GM23338 (cell line): ENCODE measurements around the gene ARHGEF37. TPM values are rescaled to one million over a fixed set of nuclear protein-coding genes. Genes with fewer than 3 reads are reported as not detected.

Experiments
- ATAC-seq: fragments of 200-7000 bp; cut with Tn5 transposase; 3 replicates; pipeline ENCODE4 v1.9.1; 2020
- DNase-seq: peaks from one replicate; pipeline ENCODE4 v3.0.0-alpha.2; 2015; ENCODE audit warnings: low spot score
- H2AFZ ChIP-seq: fragments of 200-600 bp; sonication (generic); 2 replicates; pipeline ENCODE4 v1.8.0; 2016; ENCODE audit warnings: antibody characterized with exemption, mild to moderate bottlenecking, moderate library complexity
- H3F3A ChIP-seq: fragments of 200-600 bp; sonication (generic); replicated peaks from 2 replicates; pipeline ENCODE4 v1.8.0; 2017; ENCODE audit warnings: antibody characterized with exemption, mixed run types, low read depth
- H3K27ac ChIP-seq: fragments of 200-600 bp; sonication (generic); 2 replicates; pipeline ENCODE4 v1.6.1; 2016; ENCODE audit warnings: low read depth
- H3K27me3 ChIP-seq: fragments of 200-600 bp; sonication (generic); 2 replicates; pipeline ENCODE4 v1.8.0; 2016; ENCODE audit warnings: mild to moderate bottlenecking, mixed run types, moderate library complexity; ENCODE audit not compliant: insufficient read depth
- H3K36me3 ChIP-seq: fragments of 200-600 bp; sonication (generic); 2 replicates; pipeline ENCODE4 v1.8.0; 2016; ENCODE audit warnings: mild to moderate bottlenecking; ENCODE audit not compliant: insufficient read depth
- H3K4me1 ChIP-seq: fragments of 200-600 bp; sonication (generic); 2 replicates; pipeline ENCODE4 v1.8.0; 2016; ENCODE audit warnings: mild to moderate bottlenecking, moderate library complexity; ENCODE audit not compliant: insufficient read depth
- H3K4me2 ChIP-seq: fragments of 200-600 bp; sonication (generic); 2 replicates; pipeline ENCODE4 v1.7.1; 2017; ENCODE audit warnings: mixed run types
- H3K4me3 ChIP-seq: fragments of 200-600 bp; sonication (generic); 2 replicates; pipeline ENCODE4 v1.6.1; 2016; ENCODE audit warnings: mixed run types
- H3K79me2 ChIP-seq: fragments of 200-600 bp; sonication (generic); replicated peaks from 2 replicates; pipeline ENCODE4 v1.8.0; 2017; ENCODE audit warnings: mild to moderate bottlenecking; ENCODE audit not compliant: insufficient read depth
- H3K9me2 ChIP-seq: fragments of 200-600 bp; sonication (generic); 2 replicates; pipeline ENCODE4 v1.8.0; 2017; ENCODE audit not compliant: insufficient read depth
- H4K20me1 ChIP-seq: fragments of 200-600 bp; sonication (generic); replicated peaks from 2 replicates; pipeline ENCODE4 v1.8.0; 2017; ENCODE audit warnings: mild to moderate bottlenecking; ENCODE audit not compliant: insufficient read depth
- H3K27ac Mint-ChIP-seq: 2 replicates; pipeline ENCODE4 v1.8.0; 2020; ENCODE audit warnings: inconsistent platforms, mild to moderate bottlenecking, moderate library complexity, mixed read lengths
- H3K27me3 Mint-ChIP-seq: 3 replicates; pipeline ENCODE4 v1.8.0; 2022; ENCODE audit warnings: low read depth, mild to moderate bottlenecking, moderate library complexity, mixed read lengths, inconsistent platforms; ENCODE audit not compliant: insufficient read depth, poor library complexity
- H3K36me3 Mint-ChIP-seq: 3 replicates; pipeline ENCODE4 v1.8.0; 2021; ENCODE audit warnings: low read depth, mild to moderate bottlenecking, inconsistent platforms, moderate library complexity, mixed read lengths
- H3K4me1 Mint-ChIP-seq: 3 replicates; pipeline ENCODE4 v1.8.0; 2020; ENCODE audit warnings: mild to moderate bottlenecking, inconsistent platforms, mixed read lengths
- H3K4me3 Mint-ChIP-seq: 3 replicates; pipeline ENCODE4 v1.8.0; 2021; ENCODE audit warnings: moderate library complexity, mild to moderate bottlenecking, inconsistent platforms, mixed read lengths
- H3K9me3 Mint-ChIP-seq: 3 replicates; pipeline ENCODE4 v1.8.0; 2020; ENCODE audit warnings: moderate library complexity, mild to moderate bottlenecking, inconsistent platforms, mixed read lengths
- CREB1 ChIP-seq: fragments of 250-450 bp; sonication (Bioruptor Pico); IDR thresholded peaks from 2 replicates; pipeline ENCODE4 v1.5.0; 2020; ENCODE audit warnings: low read depth, mild to moderate bottlenecking, moderate library complexity
- ETS1 ChIP-seq: IDR thresholded peaks from 2 replicates; pipeline ENCODE4 v1.6.1; 2016; ENCODE audit warnings: antibody characterized with exemption
- EZH2 ChIP-seq: fragments of 200-600 bp; sonication (generic); IDR thresholded peaks from one replicate; pipeline ENCODE4 v1.8.0; 2017; ENCODE audit warnings: antibody characterized with exemption, mild to moderate bottlenecking, low read depth; ENCODE audit not compliant: unreplicated experiment
- EZH2phosphoT487 ChIP-seq: fragments of 200-600 bp; sonication (generic); IDR thresholded peaks from one replicate; pipeline ENCODE4 v1.8.1; 2018; ENCODE audit warnings: antibody characterized with exemption; ENCODE audit not compliant: unreplicated experiment
- JUNB ChIP-seq: IDR thresholded peaks from one replicate; pipeline ENCODE4 v1.6.1; 2016; ENCODE audit warnings: antibody characterized with exemption; ENCODE audit not compliant: unreplicated experiment
- NANOG ChIP-seq: IDR thresholded peaks from 2 replicates; pipeline ENCODE4 v1.6.1; 2016; ENCODE audit warnings: antibody characterized with exemption, borderline replicate concordance
- POLR2AphosphoS5 ChIP-seq: IDR thresholded peaks from 2 replicates; pipeline ENCODE4 v1.6.1; 2016; ENCODE audit warnings: antibody characterized with exemption, low read depth
- REST ChIP-seq: IDR thresholded peaks from one replicate; pipeline ENCODE4 v1.6.1; 2018; ENCODE audit warnings: antibody characterized with exemption; ENCODE audit not compliant: unreplicated experiment
- STAT1 ChIP-seq: IDR thresholded peaks from one replicate; pipeline ENCODE4 v1.6.1; 2016; ENCODE audit warnings: antibody characterized with exemption; ENCODE audit not compliant: unreplicated experiment
- ZNF114 ChIP-seq: fragments of 250-450 bp; sonication (Bioruptor Pico); IDR thresholded peaks from 2 replicates; pipeline ENCODE4 v1.5.0; 2020; ENCODE audit warnings: mild to moderate bottlenecking, moderate library complexity
- ZNF331 ChIP-seq: fragments of 250-450 bp; sonication (Bioruptor Pico); IDR thresholded peaks from 2 replicates; pipeline ENCODE4 v1.5.0; 2020; ENCODE audit warnings: low read depth, mild to moderate bottlenecking, moderate library complexity
- ZNF462 ChIP-seq: fragments of 250-450 bp; sonication (Bioruptor Pico); IDR thresholded peaks from 2 replicates; pipeline ENCODE4 v1.5.0; 2020; ENCODE audit warnings: mild to moderate bottlenecking, moderate library complexity
- polyA plus RNA-seq: library from polyadenylated mRNA; unstranded; fragments of >200 nt; fragmentation: Nextera tagmentation; extraction: Ambion mirVana; gene quantifications from 2 replicates; pipeline ENCODE4 v1.2.1, GENCODE V29; 2016
- total RNA-seq: library from RNA; depleted of rRNA; stranded (reverse); fragments of >200 nt; shearing (Covaris generic); gene quantifications from 2 replicates; pipeline ENCODE4 v1.2.3, GENCODE V29; 2014
- TF ChIP-seq, protein P1 (sequence below), 2 experiments: fragments of 200-600 bp in 1 of 2; sonication (generic) in 1 of 2; conservative IDR thresholded peaks; 2 replicates each; pipeline versions ENCODE4 v1.5.1 to v1.6.1; 2016 to 2017; ENCODE audit warnings: antibody characterized with exemption in 2 of 2, low read depth in 2 of 2, mild to moderate bottlenecking in 2 of 2, moderate library complexity in 1 of 2

Gene ARHGEF37
- total and polyA plus RNA-seq, 2 experiments from 2014 or later: 0.14 to 0.79 TPM

GRCh38 chr5:149588936-149589335 is 7.6 kb downstream of the ARHGEF37 start:
- Mint-ChIP-seq H3K4me3 (no peak overlapping the region), H3K36me3 (no peaks in the 10 kb centered on the region), H3K9me3 (no peaks in the 10 kb centered on the region), H3K27ac (no peak overlapping the region), H3K4me1 (no peaks in the 10 kb centered on the region), H3K27me3 (no peaks in the 10 kb centered on the region)
- no peak overlapping the region for H3K4me2 ChIP-seq
- ATAC-seq (no peak), DNase-seq (no peak)
- H3K27me3 ChIP-seq: no peaks in the 10 kb centered on the region
- H3K79me2 ChIP-seq: no peaks in the 10 kb centered on the region
- H3K4me1 ChIP-seq: no peaks in the 10 kb centered on the region
- H3K9me2 ChIP-seq: no peaks in the 10 kb centered on the region
- H3K27ac ChIP-seq: no peak overlapping the region
- no peaks in the 10 kb centered on the region for H4K20me1 ChIP-seq
- H3K4me3 ChIP-seq: no peak overlapping the region
- no peaks in the 10 kb centered on the region for H3K36me3 ChIP-seq
- no peak overlapping the region for H2AFZ ChIP-seq
- TF ChIP-seq REST (no peak), NANOG (no peak), ETS1 (no peak), JUNB (no peak), ZNF462 (CRISPR knock-in tag) (no peak), STAT1 (no peak), EZH2 (no peak), CREB1 (CRISPR knock-in tag) (no peak), ZNF331 (CRISPR knock-in tag) (no peak), ZNF114 (CRISPR knock-in tag) (no peak), EZH2phosphoT487 (no peak), POLR2AphosphoS5 (no peak)
- TF ChIP-seq, protein P1, sequence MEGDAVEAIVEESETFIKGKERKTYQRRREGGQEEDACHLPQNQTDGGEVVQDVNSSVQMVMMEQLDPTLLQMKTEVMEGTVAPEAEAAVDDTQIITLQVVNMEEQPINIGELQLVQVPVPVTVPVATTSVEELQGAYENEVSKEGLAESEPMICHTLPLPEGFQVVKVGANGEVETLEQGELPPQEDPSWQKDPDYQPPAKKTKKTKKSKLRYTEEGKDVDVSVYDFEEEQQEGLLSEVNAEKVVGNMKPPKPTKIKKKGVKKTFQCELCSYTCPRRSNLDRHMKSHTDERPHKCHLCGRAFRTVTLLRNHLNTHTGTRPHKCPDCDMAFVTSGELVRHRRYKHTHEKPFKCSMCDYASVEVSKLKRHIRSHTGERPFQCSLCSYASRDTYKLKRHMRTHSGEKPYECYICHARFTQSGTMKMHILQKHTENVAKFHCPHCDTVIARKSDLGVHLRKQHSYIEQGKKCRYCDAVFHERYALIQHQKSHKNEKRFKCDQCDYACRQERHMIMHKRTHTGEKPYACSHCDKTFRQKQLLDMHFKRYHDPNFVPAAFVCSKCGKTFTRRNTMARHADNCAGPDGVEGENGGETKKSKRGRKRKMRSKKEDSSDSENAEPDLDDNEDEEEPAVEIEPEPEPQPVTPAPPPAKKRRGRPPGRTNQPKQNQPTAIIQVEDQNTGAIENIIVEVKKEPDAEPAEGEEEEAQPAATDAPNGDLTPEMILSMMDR (conservative IDR thresholded peaks at IDR 0.05; ENCODE audit: low read depth in 2 of 2): no peak
- no peaks in the 10 kb centered on the region for H3F3A ChIP-seq
